Neural progenitor cell (in vitro differentiated cells): ENCODE data around the gene HTR7. TPM values are rescaled to one million over a fixed set of nuclear protein-coding genes. Genes with fewer than 3 reads are reported as not detected.

ENCODE experiments used
- DNase-seq: peaks from one replicate; pipeline ENCODE4 v3.0.0-alpha.2; 2016; ENCODE audit warnings: low spot score
- H2AFZ ChIP-seq: fragments of 200-600 bp; sonication (generic); replicated peaks from 2 replicates; pipeline ENCODE4 v1.6.1; 2016; ENCODE audit warnings: antibody characterized with exemption
- H3F3A ChIP-seq: fragments of 200-600 bp; sonication (generic); 2 replicates; pipeline ENCODE4 v1.6.1; 2016; ENCODE audit warnings: antibody characterized with exemption, low read depth
- H3K27ac ChIP-seq: fragments of 200-600 bp; sonication (generic); 2 replicates; pipeline ENCODE4 v1.5.1; 2016; ENCODE audit warnings: mild to moderate bottlenecking
- H3K27me3 ChIP-seq: fragments of 200-600 bp; sonication (generic); 2 replicates; pipeline ENCODE4 v1.6.1; 2016; ENCODE audit warnings: mild to moderate bottlenecking, moderate library complexity
- H3K36me3 ChIP-seq: fragments of 200-600 bp; sonication (generic); 2 replicates; pipeline ENCODE4 v1.5.1; 2016
- H3K4me1 ChIP-seq: fragments of 200-600 bp; sonication (generic); 2 replicates; pipeline ENCODE4 v1.6.1; 2016; ENCODE audit warnings: mixed run types
- H3K4me2 ChIP-seq: fragments of 200-600 bp; sonication (generic); 2 replicates; pipeline ENCODE4 v1.6.1; 2016
- H3K4me3 ChIP-seq: fragments of 200-600 bp; sonication (generic); 2 replicates; pipeline ENCODE4 v1.5.1; 2016
- H3K79me2 ChIP-seq: fragments of 200-600 bp; sonication (generic); 2 replicates; pipeline ENCODE4 v1.6.1; 2016; ENCODE audit warnings: low read depth
- H3K9ac ChIP-seq: fragments of 200-600 bp; sonication (generic); 2 replicates; pipeline ENCODE4 v1.6.1; 2016
- H3K9me3 ChIP-seq: fragments of 200-600 bp; sonication (generic); 2 replicates; pipeline ENCODE4 v1.5.1; 2016; ENCODE audit warnings: low read depth
- H4K20me1 ChIP-seq: fragments of 200-600 bp; sonication (generic); 2 replicates; pipeline ENCODE4 v1.6.1; 2016; ENCODE audit warnings: low read depth
- H3K27ac Mint-ChIP-seq: 3 replicates; pipeline ENCODE4 v1.8.0; 2021; ENCODE audit warnings: mixed read lengths
- H3K27me3 Mint-ChIP-seq: 2 replicates; pipeline ENCODE4 v1.8.0; 2022; ENCODE audit warnings: low read depth, mild to moderate bottlenecking, inconsistent platforms, moderate library complexity, mixed read lengths; ENCODE audit not compliant: insufficient read depth
- H3K36me3 Mint-ChIP-seq: 3 replicates; pipeline ENCODE4 v1.8.0; 2021; ENCODE audit warnings: mixed read lengths
- H3K4me1 Mint-ChIP-seq: 3 replicates; pipeline ENCODE4 v1.8.0; 2021; ENCODE audit warnings: mixed read lengths
- H3K4me3 Mint-ChIP-seq: 3 replicates; pipeline ENCODE4 v1.8.0; 2021; ENCODE audit warnings: mild to moderate bottlenecking, moderate library complexity, mixed read lengths
- H3K9me3 Mint-ChIP-seq: 3 replicates; pipeline ENCODE4 v1.8.0; 2020; ENCODE audit warnings: mixed read lengths
- CTCF ChIP-seq: fragments of 200-600 bp; sonication (generic); IDR thresholded peaks from 2 replicates; pipeline ENCODE4 v1.5.1; 2017; ENCODE audit warnings: antibody characterized with exemption, mild to moderate bottlenecking
- EZH2 ChIP-seq: fragments of 200-600 bp; sonication (generic); IDR thresholded peaks from 2 replicates; pipeline ENCODE4 v1.6.1; 2017; ENCODE audit warnings: antibody characterized with exemption, mild to moderate bottlenecking, moderate library complexity
- EZH2phosphoT487 ChIP-seq: fragments of 200-600 bp; sonication (generic); IDR thresholded peaks from 2 replicates; pipeline ENCODE4 v1.6.1; 2017; ENCODE audit warnings: antibody characterized with exemption
- total RNA-seq: library from RNA; depleted of rRNA; stranded (reverse); fragments of >200 nt; gene quantifications from 2 replicates; pipeline ENCODE4 v1.2.3, GENCODE V29; 2015; ENCODE audit warnings: low replicate concordance

HTR7 gene
- total RNA-seq, 1 donor from 2014 or later: not detected

DNA sequence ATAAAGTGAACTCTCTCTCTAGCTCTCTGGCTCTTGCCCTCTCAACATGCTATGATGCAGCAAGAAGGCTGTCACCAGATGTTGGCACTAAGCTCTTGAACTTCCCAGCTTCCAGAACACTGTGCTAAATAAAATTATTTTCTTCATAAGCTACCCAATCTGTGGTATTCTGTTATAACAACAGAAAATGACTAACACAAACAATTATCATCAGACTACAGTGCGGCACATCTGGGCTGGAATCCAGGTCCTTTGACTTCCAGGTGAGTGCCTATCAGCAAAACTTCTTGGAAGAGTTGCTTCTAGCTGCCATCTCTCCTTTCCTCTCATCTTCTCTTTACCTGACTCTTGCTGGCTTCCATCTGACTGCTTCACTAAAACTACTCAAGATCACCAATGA, 20.4 kb downstream of the HTR7 start:
- no peak for DNase-seq
- Mint-ChIP-seq H3K4me1 (no peaks in the 10 kb centered on the region), H3K27me3 (no peaks in the 10 kb centered on the region), H3K36me3 (no peaks in the 10 kb centered on the region), H3K27ac (no peak overlapping the region), H3K4me3 (no peak overlapping the region), H3K9me3 (no peaks in the 10 kb centered on the region)
- no peaks in the 10 kb centered on the region for H3F3A ChIP-seq
- no peaks in the 10 kb centered on the region for H4K20me1 ChIP-seq
- no peak overlapping the region for H3K4me3 ChIP-seq
- no peaks in the 10 kb centered on the region for H3K4me1 ChIP-seq
- H3K79me2 ChIP-seq: no peaks in the 10 kb centered on the region
- H3K27me3 ChIP-seq: no peaks in the 10 kb centered on the region
- H3K4me2 ChIP-seq: no peak overlapping the region
- TF ChIP-seq CTCF: no peak
- TF ChIP-seq EZH2: no peak
- no peak for TF ChIP-seq EZH2phosphoT487
- no peaks in the 10 kb centered on the region for H3K36me3 ChIP-seq
- H2AFZ ChIP-seq: no peak overlapping the region
- no peaks in the 10 kb centered on the region for H3K9me3 ChIP-seq
- H3K9ac ChIP-seq: no peak overlapping the region
- H3K27ac ChIP-seq: no peak overlapping the region

- Histone ChIP-seq H3K4me2 (no peak overlapping the region), H3K36me3 (no peaks in the 10 kb centered on the region), H4K20me1 (no peaks in the 10 kb centered on the region), H3K4me1 (no peaks in the 10 kb centered on the region), H3K27ac (no peak overlapping the region), H3K9ac (no peak overlapping the region), H3K9me3 (no peaks in the 10 kb centered on the region), H3F3A (no peaks in the 10 kb centered on the region), H3K79me2 (no peaks in the 10 kb centered on the region), H3K4me3 (no peak overlapping the region), H3K27me3 (no peaks in the 10 kb centered on the region), H2AFZ (no peak overlapping the region)
- no peaks in the 10 kb centered on the region for H3K4me1 Mint-ChIP-seq
- no peak overlapping the region for H3K4me3 Mint-ChIP-seq
- H3K36me3 Mint-ChIP-seq: no peaks in the 10 kb centered on the region
- no peaks in the 10 kb centered on the region for H3K27me3 Mint-ChIP-seq
- no peak overlapping the region for H3K27ac Mint-ChIP-seq
- peaks cover 3% of the 10 kb centered on the region for H3K9me3 Mint-ChIP-seq
- no peak for TF ChIP-seq EZH2
- TF ChIP-seq CTCF: no peak
- no peak for TF ChIP-seq EZH2phosphoT487
- no peak for DNase-seq
Observed at GRCh38 chr10:90834326-90834725, 23.5 kb downstream of the HTR7 start.

GRCh38 chr10:90832111-90832510, 25.7 kb downstream of the HTR7 start:
- no peak overlapping the region for H3K27ac Mint-ChIP-seq
- H3F3A ChIP-seq: no peaks in the 10 kb centered on the region
- no peaks in the 10 kb centered on the region for H3K4me1 Mint-ChIP-seq
- H3K4me3 ChIP-seq: no peak overlapping the region
- DNase-seq: no peak
- H3K36me3 Mint-ChIP-seq: no peaks in the 10 kb centered on the region
- no peak overlapping the region for H3K4me3 Mint-ChIP-seq
- no peaks in the 10 kb centered on the region for H3K9me3 ChIP-seq
- H4K20me1 ChIP-seq: no peaks in the 10 kb centered on the region
- H3K27me3 ChIP-seq: no peaks in the 10 kb centered on the region
- H3K27ac ChIP-seq: no peak overlapping the region
- H3K36me3 ChIP-seq: no peaks in the 10 kb centered on the region
- H3K27me3 Mint-ChIP-seq: peaks cover 2% of the 10 kb centered on the region
- no peaks in the 10 kb centered on the region for H3K79me2 ChIP-seq
- H3K9ac ChIP-seq: no peak overlapping the region
- no peak for TF ChIP-seq EZH2phosphoT487
- no peak for TF ChIP-seq CTCF
- TF ChIP-seq EZH2: no peak
- H3K4me2 ChIP-seq: no peak overlapping the region
- H3K4me1 ChIP-seq: no peaks in the 10 kb centered on the region
- H2AFZ ChIP-seq: no peak overlapping the region
- H3K9me3 Mint-ChIP-seq: peaks cover 3% of the 10 kb centered on the region
